Testis (tissue), 2 donors: ENCODE measurements around the gene ZNF525.

Source experiments
- POLR2A ChIP-seq: fragments of 450-650 bp; IDR thresholded peaks from one replicate; pipeline ENCODE4 v1.6.1; 2017; ENCODE audit warnings: antibody characterized with exemption, mild to moderate bottlenecking, moderate library complexity
- TF ChIP-seq, protein P1 (sequence below), 3 experiments: fragments of 450-650 bp in 2 of 3; fragments of 200-600 bp in 1 of 3; sonication (generic) in 1 of 3; IDR thresholded peaks; one replicate each; pipeline ENCODE4 v1.5.1; 2016 to 2019; ENCODE audit warnings: antibody characterized with exemption in 3 of 3, mild to moderate bottlenecking in 2 of 3, moderate library complexity in 1 of 3

DNA sequence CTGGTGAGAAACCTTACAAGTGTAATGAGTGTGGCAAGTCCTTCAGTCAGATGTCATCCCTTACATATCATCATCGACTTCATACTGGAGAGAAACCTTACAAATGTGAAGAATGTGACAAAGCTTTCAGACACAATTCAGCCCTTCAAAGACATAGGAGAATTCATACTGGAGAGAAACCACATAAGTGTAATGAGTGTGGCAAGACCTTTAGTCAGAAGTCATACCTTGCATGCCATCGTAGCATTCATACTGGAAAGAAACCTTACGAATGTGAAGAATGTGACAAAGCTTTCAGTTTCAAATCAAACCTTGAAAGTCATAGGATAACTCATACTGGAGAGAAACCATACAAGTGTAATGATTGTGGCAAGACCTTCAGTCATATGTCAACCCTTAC lies 15.9 kb downstream of the ZNF525 start:
- TF ChIP-seq, protein P1, sequence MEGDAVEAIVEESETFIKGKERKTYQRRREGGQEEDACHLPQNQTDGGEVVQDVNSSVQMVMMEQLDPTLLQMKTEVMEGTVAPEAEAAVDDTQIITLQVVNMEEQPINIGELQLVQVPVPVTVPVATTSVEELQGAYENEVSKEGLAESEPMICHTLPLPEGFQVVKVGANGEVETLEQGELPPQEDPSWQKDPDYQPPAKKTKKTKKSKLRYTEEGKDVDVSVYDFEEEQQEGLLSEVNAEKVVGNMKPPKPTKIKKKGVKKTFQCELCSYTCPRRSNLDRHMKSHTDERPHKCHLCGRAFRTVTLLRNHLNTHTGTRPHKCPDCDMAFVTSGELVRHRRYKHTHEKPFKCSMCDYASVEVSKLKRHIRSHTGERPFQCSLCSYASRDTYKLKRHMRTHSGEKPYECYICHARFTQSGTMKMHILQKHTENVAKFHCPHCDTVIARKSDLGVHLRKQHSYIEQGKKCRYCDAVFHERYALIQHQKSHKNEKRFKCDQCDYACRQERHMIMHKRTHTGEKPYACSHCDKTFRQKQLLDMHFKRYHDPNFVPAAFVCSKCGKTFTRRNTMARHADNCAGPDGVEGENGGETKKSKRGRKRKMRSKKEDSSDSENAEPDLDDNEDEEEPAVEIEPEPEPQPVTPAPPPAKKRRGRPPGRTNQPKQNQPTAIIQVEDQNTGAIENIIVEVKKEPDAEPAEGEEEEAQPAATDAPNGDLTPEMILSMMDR (IDR thresholded peaks at IDR 0.05), result no peak
- no peak for TF ChIP-seq POLR2A
